ENCODE measurements around the gene SIPA1.

GRCh38 chr11:65599216-65599954 lies 38.5 kb upstream of the SIPA1 start:
- no peak for TF ChIP-seq SIN3A (IDR thresholded peaks at IDR 0.05; ENCODE audit: borderline replicate concordance, insufficient read depth, low read depth, low read length)
- no peak for TF ChIP-seq CTCF (IDR thresholded peaks at IDR 0.05)
- TF ChIP-seq POLR2AphosphoS5 (IDR thresholded peaks at IDR 0.05; ENCODE audit: low read depth, low read length): no peak

Measured in Panc1 (cell line).